ENCODE data around the gene PCGF3.
A peak's percentile ranks its signal among the peaks of the same experiment; 100 is the strongest.

Gene PCGF3

GRCh38 chr4:780716-781492 is 75.3 kb downstream of the PCGF3 start:
- no peak for TF ChIP-seq CTCF (IDR thresholded peaks at IDR 0.05; ENCODE audit: low read depth, low read length)
- DNase-seq (ENCODE audit: low read depth, low spot score) = no peak
- peak overlapping the region; percentile 95 for H3K4me3 ChIP-seq (ENCODE audit: low read depth, low read length)
- in situ Hi-C loops (cut with HindIII; ENCODE audit: low sequenced_read_pairs) = no loop called here

GRCh38 chr4:781493-782216 is 76.0 kb downstream of the PCGF3 start:
- DNase-seq (ENCODE audit: low read depth, low spot score) = peak; percentile 100
- in situ Hi-C loops (cut with HindIII; ENCODE audit: low sequenced_read_pairs) = no loop called here
- peak overlapping the region; percentile 95 for H3K4me3 ChIP-seq (ENCODE audit: low read depth, low read length)
- TF ChIP-seq CTCF (IDR thresholded peaks at IDR 0.05; ENCODE audit: low read depth, low read length) = no peak

GRCh38 chr4:784401-785331 is 79.0 kb downstream of the PCGF3 start:
- TF ChIP-seq CTCF (IDR thresholded peaks at IDR 0.05; ENCODE audit: low read depth, low read length) = no peak
- H3K4me3 ChIP-seq (ENCODE audit: low read depth, low read length) = no peak overlapping the region
- DNase-seq (ENCODE audit: low read depth, low spot score) = no peak
- in situ Hi-C loops (cut with HindIII; ENCODE audit: low sequenced_read_pairs) = no loop called here

GRCh38 chr4:785332-786073 is 79.9 kb downstream of the PCGF3 start:
- in situ Hi-C loops (cut with HindIII; ENCODE audit: low sequenced_read_pairs) = no loop called here
- no peak overlapping the region for H3K4me3 ChIP-seq (ENCODE audit: low read depth, low read length)
- no peak for DNase-seq (ENCODE audit: low read depth, low spot score)
- TF ChIP-seq CTCF (IDR thresholded peaks at IDR 0.05; ENCODE audit: low read depth, low read length) = no peak

- DNase-seq (ENCODE audit: low read depth, low spot score) = no peak
These were observed 80.6 kb downstream of the PCGF3 start for GRCh38 chr4:786074-786741.

More at GRCh38 chr4:786074-786741, 80.6 kb downstream of the PCGF3 start:
- in situ Hi-C loops (cut with HindIII; ENCODE audit: low sequenced_read_pairs) = no loop called here
- no peak for TF ChIP-seq CTCF (IDR thresholded peaks at IDR 0.05; ENCODE audit: low read depth, low read length)
- no peak overlapping the region for H3K4me3 ChIP-seq (ENCODE audit: low read depth, low read length)
